Thyroid gland (tissue), 4 donors: ENCODE data around the gene JADE1. TPM values are rescaled to one million over a fixed set of nuclear protein-coding genes. Genes with fewer than 3 reads are reported as not detected.

ENCODE experiments used
- DNase-seq, 2 donors: peaks; one replicate each; pipeline ENCODE4 v3.0.0-alpha.2; 2019
- H3K27ac ChIP-seq, 3 donors: fragments of 200-600 bp; sonication (generic); 1 replicate in 2 of 3; 2 replicates in 1 of 3; pipeline ENCODE4 v1.5.1; 2016 to 2019; ENCODE audit warnings: mild to moderate bottlenecking in 1 of 3, moderate library complexity in 1 of 3
- H3K27me3 ChIP-seq: fragments of 200-600 bp; sonication (generic); one replicate; pipeline ENCODE4 v1.5.1; 2019
- H3K36me3 ChIP-seq, 2 donors: fragments of 200-600 bp; sonication (generic); one replicate each; pipeline ENCODE4 v1.5.1; 2016 to 2019
- H3K4me1 ChIP-seq, 2 donors: fragments of 200-600 bp; sonication (generic); one replicate each; pipeline ENCODE4 v1.5.1; 2017 to 2019
- H3K4me3 ChIP-seq, 3 donors: fragments of 200-600 bp; sonication (generic); replicated peaks in 1 of 3; 1 replicate in 2 of 3; 2 replicates in 1 of 3; pipeline ENCODE4 v1.5.1; 2016; ENCODE audit warnings: mild to moderate bottlenecking in 1 of 3
- H3K9me3 ChIP-seq: fragments of 200-600 bp; sonication (generic); one replicate; pipeline ENCODE4 v1.5.1; 2017
- CTCF ChIP-seq, 6 experiments: fragments of 200-600 bp in 3 of 6; fragments of 450-650 bp in 3 of 6; sonication (generic) in 3 of 6; IDR thresholded peaks; one replicate each; pipeline ENCODE4 v1.5.1; 2016 to 2019; ENCODE audit warnings: antibody characterized with exemption in 6 of 6, mild to moderate bottlenecking in 2 of 6, inconsistent platforms in 1 of 6, moderate library complexity in 1 of 6
- POLR2A ChIP-seq, 2 donors: fragments of 450-650 bp; IDR thresholded peaks; one replicate each; pipeline ENCODE4 v1.6.1; 2017; ENCODE audit warnings: antibody characterized with exemption in 2 of 2, mild to moderate bottlenecking in 2 of 2, moderate library complexity in 1 of 2
- WGBS, 2 donors: methylation state at CpG; one replicate each; pipeline ENCODE4 v1.1.5; 2017; 5-methylcytosine and 5-hydroxymethylcytosine counted together
- intact Hi-C: fragments of 100-400 bp; cut with DNase I; formaldehyde crosslinking; loops from one replicate; pipeline ENCODE4 v1.15.1; 2023
- total RNA-seq, 4 donors: library from RNA; depleted of rRNA; stranded (reverse); fragments of >200 nt; gene quantifications; one replicate each; pipeline ENCODE4 v1.2.3, GENCODE V29; 2016

Gene JADE1
- total RNA-seq, 4 donors from 2014 or later = 63.5 to 102 (median 74.4) TPM

DNA sequence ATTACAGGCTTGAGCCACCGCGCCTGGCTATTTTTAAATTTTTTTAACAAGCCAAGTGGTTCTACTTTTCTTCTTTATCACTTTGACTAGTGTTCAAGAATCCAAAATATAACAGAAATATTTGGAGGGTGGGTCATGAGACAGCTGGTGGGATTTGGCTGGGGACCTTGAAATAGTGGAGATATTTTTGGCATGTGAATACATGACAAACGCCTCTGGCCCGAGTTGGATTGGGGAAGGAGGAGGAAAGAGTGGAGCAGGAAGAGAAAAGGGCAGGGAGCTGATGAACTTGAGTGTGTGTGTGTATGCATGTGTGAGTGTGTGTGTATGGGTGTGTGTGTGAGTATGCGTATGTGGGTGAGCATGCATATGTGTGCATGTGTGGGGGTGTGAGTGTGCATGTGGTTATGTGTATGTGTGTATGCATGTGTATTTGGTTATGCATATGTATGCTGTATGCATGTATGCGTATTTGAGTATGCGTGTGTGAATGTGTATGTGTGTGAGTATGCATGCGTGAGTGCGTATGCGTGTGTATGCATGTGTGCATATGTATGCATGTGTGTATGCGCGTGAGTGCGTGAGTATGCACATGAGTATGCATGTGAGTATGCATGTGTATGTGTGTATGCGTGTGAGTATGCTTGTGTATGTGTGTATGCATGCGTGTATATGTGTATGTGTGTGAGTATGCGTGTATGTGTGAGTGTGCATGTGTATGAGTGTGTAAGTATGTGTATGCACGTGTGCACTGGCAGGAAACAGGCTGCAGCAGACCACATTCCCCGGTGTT is 49.6 kb downstream of the JADE1 start:
- WGBS, 2 donors = 88 to 89% methylated on average over 18 of the region's 18 CpGs
- intact Hi-C loops = no loop called here
- peaks cover 18 to 22% of the 10 kb centered on the region in 2 donors for H3K4me1 ChIP-seq
- DNase-seq = no peak
- H3K27me3 ChIP-seq = no peaks in the 10 kb centered on the region
- TF ChIP-seq CTCF (IDR thresholded peaks at IDR 0.05) (no peak), POLR2A (IDR thresholded peaks at IDR 0.05) (no peak)
- H3K27ac ChIP-seq = no peak overlapping the region
- H3K4me3 ChIP-seq = no peak overlapping the region
- peaks cover 44 to 51% of the 10 kb centered on the region in 2 donors for H3K36me3 ChIP-seq
- no peaks in the 10 kb centered on the region for H3K9me3 ChIP-seq

- H3K36me3 ChIP-seq = peaks cover 44 to 53% of the 10 kb centered on the region in 2 donors
- H3K4me1 ChIP-seq = peaks cover 13 to 19% of the 10 kb centered on the region in 2 donors
- no peaks in the 10 kb centered on the region for H3K9me3 ChIP-seq
- no peak overlapping the region for H3K4me3 ChIP-seq
- no peak for DNase-seq
- 77 to 82% methylated on average over 6 of the region's 6 CpGs for WGBS, 2 donors
- H3K27ac ChIP-seq = peak overlapping the region in 1 of 3 donors; percentile 3
- H3K27me3 ChIP-seq = no peaks in the 10 kb centered on the region
- intact Hi-C loops = loop anchor here (5.0 to 10.0 kb wide), 4 partner anchors 48 to 675 kb away; partner anchors contain the start of genes C4orf33 and SCLT1
- TF ChIP-seq POLR2A (IDR thresholded peaks at IDR 0.05) (no peak), CTCF (IDR thresholded peaks at IDR 0.05) (no peak)
Measured at GRCh38 chr4:128859887-128860677, 50.6 kb downstream of the JADE1 start.

- Histone ChIP-seq H3K27ac (no peak overlapping the region), H3K36me3 (peaks cover 39 to 52% of the 10 kb centered on the region in 2 donors), H3K4me3 (no peak overlapping the region), H3K4me1 (peaks cover 0 to 7% of the 10 kb centered on the region in 2 donors), H3K27me3 (no peaks in the 10 kb centered on the region), H3K9me3 (no peaks in the 10 kb centered on the region)
- TF ChIP-seq POLR2A (IDR thresholded peaks at IDR 0.05) (no peak), CTCF (IDR thresholded peaks at IDR 0.05) (no peak)
- no peak for DNase-seq
- 74 to 92% methylated on average over 13 of the region's 13 CpGs for WGBS, 2 donors
- intact Hi-C loops = loop anchor here (5.0 to 10.0 kb wide), 4 partner anchors 50 to 677 kb away; partner anchors contain the start of genes C4orf33 and SCLT1
Measured at GRCh38 chr4:128861856-128862518, 52.5 kb downstream of the JADE1 start.

DNA sequence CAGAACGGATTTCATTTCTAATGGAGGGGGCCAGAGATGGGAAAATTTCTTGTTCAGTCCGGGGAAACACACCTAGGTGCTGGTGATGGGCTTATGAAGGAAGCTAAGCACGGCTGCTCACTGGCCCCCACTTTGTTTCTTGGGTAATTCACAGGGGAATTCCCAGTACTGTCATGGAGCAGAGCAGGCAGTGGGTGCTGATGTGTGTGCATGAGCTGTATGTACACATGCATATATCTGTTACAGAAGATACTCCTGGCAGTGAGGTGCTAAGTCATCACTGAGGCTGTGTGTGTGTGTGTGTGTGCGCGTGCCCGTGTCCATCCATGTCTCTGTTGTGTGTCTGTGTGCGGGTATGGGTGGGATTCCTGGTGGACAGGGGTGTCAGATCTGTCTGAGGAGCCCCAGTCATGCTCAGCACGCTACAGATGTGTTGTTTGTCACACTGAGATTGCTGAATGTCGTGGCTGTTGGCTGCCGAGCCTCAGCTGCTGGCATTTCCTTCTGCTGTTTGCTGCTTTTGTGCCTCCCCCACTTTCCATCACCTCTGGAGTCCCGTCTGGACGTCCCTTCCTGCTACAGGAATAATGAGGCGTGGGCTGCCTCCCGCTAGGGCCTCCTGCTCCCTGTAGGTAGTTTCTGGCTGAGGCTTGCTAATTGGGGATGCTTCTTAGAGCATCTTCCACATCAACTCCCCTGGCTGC is 53.3 kb downstream of the JADE1 start:
- no peak overlapping the region for H3K4me3 ChIP-seq
- no peaks in the 10 kb centered on the region for H3K27me3 ChIP-seq
- intact Hi-C loops = loop anchor here (5.0 to 10.0 kb wide), 4 partner anchors 50 to 678 kb away; partner anchors contain the start of genes C4orf33 and SCLT1
- H3K36me3 ChIP-seq = peaks cover 37 to 46% of the 10 kb centered on the region in 2 donors
- peaks cover 0 to 7% of the 10 kb centered on the region in 2 donors for H3K4me1 ChIP-seq
- 82% methylated on average over 11 to 12 of the region's 14 CpGs for WGBS, 2 donors
- H3K9me3 ChIP-seq = no peaks in the 10 kb centered on the region
- peak overlapping the region in 1 of 3 donors; percentile 24 for H3K27ac ChIP-seq
- TF ChIP-seq POLR2A (IDR thresholded peaks at IDR 0.05) (no peak), CTCF (IDR thresholded peaks at IDR 0.05) (no peak)
- DNase-seq = no peak
